LoVo (cell line): Measurements from ENCODE around the gene POLR1H.

Experiments
- DNase-seq: peaks from one replicate; pipeline ENCODE4 v3.0.0-alpha.2; 2016; ENCODE audit warnings: low spot score

Gene POLR1H

DNA sequence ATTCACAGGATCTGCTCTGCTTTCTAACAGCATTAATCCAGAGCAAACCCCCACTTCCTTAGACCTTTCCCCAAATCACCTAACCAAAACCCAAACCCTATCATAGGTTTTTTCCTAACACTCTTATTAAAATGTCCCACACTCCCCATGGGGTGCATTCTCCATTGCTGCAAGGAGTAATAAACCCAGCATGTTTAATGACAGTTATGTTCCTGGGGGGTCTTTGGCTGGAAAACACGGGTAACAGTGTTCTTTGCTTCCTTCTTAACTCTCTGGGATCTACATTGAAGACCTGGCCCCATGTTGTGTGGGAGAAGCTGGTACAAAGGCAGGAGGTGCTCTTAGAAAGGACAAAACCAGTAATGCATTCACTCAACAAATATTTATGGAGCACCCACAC lies 35.8 kb downstream of the POLR1H start:
- DNase-seq = no peak

DNA sequence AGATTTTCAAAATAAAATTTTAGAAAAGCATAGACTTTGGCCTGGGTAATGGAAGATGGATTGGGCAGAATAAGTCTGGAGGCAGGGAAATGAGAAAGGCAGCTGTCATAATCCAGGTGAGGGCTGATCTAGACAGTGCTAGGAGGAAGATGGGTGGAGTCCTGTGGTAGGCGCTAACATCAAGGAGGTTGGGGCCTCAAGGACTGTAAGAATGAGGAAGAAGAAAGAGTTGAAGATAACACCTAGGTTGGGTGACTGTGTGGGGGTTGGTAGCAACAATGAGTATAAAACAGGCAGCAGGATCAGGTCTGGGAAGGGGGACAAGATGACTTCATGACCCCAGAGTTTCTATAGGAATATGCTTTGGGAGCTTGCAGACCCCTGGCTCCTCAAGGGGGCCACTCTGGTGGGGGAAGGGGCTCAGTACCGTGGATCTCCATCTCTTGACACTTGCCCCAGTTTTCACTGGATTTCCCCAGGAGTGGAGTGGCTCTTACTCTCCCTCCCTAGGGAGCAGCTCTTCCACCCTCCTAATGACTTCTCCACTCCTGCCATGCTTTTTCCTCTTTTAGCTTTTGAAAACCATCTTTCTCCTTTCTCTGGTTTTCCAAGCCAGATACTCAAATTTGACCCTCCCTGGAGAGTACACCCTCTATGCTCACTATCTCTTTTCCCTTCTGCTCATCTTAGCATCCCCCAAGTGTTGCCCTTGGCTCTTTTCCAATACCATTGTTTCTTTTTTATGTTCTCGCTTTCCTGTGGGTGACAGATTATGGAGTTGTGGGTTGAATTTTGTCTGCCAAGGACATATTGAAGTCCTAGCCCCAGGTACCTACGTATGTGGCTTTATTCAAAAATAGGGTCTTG lies 37.1 kb downstream of the POLR1H start:
- peak; percentile 68 for DNase-seq

DNA sequence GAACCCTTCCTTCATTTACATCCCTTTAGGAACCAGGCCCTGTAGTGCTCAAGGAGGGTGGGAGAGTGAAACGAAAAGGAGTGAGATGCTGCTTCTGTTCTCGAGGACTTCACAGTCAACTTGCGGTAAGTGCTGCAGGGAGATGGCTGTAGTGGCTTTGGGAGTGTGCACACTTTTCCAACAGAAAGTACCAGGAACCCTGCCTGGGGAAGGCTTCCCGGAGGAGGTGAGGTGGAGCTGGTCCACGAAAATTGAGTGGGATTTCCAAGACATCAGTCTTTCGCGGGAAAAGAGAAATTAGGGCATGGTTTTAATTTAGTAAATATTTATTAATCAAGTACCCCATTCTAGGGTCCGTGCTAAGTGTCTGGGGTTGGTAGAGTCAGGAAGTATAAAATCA lies 39.1 kb downstream of the POLR1H start:
- no peak for DNase-seq

DNA sequence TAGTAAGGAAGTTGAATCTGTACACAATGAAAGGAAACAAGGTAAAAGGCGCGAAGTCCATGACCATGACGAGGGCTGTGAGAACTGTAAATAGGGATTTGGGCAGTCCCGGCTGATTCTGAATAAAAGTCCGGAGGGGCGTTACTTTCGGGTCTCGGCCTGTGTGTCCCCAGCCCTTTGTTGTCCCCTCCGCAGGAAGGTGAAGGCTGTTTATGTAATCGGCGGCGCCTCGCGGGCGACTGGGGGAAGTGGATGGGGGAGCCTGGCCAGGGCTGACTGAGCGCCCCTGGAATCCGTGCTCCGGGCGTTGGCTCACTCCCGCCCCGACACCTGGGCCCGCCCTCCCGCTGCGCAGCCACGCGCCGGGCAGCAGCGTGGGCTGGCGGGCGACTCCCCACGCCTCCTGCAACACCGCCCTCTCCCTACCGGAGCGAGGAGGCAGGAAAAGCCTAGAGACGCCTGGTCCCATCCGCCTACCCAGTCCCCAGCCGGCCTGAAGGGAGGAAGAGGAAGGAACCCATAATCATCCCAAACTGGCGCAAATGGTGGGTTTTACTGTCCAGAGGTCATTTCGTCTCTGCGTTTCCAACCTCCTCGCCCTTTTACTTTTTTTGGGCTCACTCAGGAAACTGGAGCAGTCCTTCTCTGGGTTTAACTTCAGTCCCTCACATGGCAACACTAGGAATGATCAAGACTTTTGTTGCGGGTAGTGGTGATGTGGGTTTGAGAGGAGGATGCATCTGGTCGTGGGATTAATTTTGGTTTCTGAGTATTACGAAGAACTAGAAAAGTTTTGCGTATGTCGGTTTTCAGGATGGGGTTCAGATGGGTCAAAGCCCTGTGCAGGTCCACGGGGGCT lies 39.7 kb downstream of the POLR1H start:
- peak; percentile 86 for DNase-seq

DNA sequence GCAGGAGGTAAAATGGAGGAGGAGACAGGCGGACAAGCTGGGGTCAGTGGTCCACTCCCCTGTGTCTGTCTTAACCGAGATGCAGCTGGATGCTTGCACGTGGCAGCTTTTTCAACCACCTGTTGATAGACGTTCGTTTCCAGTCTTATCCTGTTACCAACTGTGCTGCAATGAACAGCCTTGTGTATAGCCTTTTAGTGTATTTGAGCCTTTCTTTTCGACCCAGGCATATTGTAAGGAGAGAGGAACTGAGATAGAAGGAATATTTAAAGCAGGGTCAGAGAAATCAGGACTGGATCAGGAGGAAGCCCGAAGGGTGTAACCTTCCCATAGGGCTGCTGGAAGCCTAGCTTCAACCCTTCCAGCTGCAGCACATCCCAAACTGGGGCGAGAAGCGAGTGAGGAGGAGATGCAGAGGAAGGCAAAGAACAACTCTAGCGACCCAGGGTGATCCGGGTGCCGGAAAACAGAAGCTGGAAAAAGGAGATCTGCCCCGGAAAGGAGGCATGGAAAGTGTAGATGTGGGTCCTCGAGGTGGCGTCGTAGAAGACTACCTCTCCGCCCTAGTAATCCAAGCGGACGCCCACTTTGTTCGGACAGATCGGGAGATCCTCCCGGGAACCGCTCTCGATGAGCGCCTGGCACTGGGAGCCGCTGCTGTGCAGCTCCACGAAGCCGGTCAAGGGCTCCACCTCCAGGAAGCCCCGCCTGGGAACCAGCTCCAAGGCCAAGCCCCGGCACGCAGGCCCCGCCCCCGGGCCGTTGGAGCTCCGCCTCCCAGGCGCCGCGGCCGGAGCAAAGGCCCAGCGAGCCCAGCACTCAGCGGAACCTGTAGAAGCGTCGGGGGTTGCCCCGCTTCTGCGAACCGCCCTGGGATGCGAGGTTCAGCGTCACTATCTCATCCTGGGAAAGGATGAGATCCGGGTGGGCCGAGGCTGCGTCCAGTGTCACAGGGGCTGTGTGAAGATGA lies 40.7 kb downstream of the POLR1H start:
- DNase-seq = peak; percentile 89

DNA sequence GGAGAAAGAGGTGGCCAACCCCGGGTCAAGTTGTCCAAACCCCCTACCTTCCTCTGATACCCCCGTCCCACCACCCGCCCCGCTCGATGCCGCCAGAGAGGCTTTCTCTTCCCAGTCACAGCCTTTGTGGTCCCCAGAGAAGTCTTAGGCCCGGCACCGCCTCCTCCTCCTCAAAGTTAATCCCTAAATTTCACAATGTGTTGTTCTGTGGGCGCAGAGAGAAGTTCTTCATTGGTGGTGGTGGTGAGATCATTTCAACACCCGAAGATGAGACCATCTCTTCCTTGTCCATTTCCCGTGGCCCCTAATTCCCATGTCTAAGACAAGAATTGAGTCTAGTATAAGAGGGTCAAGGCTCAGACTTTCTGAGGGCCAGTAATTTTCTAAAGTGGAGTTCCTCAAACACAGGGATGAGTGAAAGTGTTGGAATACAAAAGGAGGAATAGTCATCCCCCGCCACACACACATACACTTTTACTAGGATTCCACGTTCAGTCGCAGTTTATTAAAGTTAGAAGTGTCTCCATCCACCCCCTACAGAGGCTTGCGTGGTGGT lies 41.4 kb downstream of the POLR1H start:
- peak; percentile 18 for DNase-seq

DNA sequence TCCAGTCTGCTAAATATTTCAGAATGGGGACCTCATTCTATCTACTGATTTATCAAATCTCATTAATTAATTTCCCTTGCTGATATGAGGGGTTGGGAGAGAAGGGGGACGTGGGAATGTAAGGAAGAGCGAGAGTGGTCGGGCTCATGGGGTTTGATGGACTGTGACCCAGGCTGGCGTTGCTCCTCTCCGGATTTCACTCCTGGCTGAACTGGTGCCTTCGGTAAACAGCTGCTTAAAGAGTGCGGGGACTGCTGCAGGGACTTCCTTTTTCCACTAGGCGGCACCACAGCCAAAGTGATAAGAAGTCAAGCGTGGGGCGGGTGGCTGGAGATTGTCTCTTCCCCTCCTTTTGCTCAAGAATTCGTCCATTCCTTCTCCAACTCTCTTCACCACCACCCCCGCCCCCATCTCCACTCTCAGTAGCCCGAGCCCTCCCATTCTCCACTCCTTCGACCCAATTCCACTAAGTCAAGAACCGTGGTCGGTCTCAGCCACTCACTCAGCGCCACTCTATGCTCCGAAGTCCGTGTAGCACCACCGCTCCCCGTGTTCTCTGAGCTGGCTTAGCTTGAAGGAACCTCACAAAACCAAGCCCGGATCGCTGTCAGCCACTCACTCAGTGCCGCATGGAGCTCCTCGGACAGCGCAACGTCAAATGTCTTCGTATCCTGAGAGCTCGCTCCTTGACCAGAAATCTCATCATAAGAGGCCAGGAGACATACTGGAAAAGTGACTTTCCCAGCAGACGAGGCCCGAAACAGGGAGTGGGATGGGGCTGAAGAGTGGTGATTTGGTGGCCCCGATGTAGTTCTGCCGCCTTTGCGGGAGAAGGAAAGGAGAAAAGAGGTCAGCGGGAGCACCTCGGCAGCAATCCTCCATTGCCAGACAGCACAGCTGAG lies 42.2 kb downstream of the POLR1H start:
- peak; percentile 88 for DNase-seq

DNA sequence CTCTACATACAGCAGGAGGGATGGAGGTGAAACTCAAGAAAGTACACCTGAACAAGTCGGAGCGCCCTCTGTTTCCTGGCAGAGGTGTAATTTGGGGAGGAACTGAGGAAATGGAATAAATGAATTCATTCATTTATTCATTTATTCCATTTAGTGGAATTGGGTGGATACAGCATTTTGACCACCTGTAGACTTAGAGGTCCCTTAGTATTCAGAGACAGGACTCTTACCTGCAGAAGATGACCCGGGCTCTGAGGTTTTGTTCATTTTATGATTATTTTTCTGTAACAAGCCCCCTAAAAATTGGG lies 42.8 kb downstream of the POLR1H start:
- DNase-seq = no peak

DNA sequence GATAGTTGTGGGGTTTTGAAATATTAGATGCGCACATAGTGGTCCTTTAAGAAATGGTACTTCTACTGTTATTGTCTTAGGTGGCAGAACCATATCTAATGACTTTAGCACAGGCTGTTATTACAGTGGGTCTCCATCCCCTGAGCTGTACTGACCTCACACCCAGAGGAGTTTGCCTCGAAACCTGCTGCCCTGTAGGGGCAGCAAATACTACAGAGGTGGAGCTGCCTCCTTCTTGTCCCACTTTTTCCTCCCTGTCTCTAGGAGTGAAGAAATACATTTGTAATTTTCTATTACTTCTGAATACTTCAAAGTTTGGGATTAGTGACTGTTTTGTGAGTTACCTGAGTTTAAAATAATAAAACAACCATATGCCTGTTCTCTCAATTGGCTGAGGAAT lies 43.6 kb downstream of the POLR1H start:
- DNase-seq = no peak

DNA sequence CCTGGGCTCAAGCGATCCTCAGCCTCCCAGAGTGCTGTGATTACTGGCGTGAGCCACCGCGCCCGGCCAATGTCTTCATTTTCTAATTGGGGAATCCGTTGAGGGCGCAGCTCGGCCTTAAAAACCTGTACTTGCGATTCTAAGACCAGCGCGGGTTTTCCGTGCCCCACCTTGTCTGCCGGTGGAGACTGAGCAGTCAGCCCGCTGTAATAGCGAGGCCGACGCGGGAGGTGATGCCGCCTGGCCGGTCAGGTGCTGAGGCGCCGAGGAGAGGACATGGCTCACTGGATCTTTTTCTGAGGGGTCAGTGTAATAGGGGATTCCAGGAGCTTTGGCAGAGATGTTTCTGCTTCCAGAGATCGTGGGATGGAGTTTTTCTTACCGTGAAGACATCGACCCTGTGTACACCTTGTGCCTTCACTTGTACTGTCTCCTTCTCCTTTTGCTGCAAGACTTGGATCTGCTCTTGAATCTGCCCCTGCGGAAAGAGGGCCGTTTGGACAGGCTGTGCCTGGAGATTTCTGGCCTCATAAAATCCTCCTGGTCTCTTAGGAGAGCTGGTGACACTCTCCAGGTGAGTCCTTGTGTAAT lies 50.3 kb downstream of the POLR1H start:
- DNase-seq = no peak

DNA sequence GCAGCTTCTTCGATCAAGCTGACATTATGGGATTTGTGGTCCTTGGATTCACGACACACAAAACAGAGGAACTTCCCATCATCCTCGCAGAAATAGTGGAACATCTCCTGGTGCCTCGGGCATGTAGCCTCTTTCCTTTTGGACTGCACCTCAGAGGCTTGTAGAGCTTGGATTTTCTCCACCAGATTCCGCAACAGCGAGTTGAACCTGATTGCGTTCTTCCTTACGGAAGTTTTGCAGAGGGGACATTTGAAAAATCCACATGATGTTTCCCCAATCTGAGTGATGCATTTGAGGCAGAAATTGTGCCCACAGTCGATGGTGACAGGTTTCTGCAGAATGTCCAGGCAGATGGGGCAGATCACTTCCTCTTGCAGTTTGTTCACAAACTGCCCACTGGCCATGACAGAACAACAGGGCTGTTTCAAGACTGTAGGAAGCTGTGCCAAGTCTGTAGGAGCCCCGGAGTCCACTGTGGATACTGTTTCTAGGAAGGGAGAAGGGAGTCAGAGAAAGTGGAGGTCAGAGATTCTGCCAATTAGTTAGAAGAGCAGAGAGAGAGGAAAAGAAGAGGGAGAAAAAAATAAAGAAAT lies 51.4 kb downstream of the POLR1H start:
- no peak for DNase-seq

DNA sequence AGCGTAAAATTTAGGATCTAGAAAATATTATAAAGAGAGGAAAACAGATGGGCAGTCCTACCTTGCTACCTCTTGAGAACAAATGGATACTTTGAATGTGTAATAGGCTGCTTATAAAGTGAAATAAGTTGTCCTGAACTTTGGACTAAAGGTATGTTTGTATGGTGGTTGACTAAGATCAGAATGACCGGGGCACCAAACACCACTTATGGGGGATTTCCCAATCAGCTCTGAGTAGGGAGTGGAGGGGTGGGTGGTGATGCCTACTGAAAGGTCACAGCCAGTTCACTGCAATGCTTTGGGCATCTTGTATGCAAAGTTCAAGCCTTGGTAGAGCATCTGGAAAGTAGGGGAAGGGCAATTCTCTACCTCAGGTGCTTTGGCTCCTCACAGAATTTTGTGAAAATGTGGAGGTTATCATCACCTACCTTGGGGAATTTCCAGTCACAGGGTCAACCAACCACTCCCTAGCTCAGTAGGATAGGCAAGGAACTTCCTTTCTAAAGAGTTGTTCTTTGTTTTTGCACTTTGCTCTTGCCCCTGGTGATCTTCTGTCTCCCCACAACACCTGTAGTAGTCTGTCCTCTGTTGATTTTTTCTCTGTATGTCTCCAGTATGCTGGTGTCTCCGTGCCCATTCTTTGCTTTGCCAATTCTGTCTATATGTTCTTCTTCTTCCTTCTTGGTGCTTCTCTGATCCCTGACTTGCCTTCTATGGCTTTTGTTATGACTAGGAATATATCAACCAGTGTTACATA lies 52.1 kb downstream of the POLR1H start, which contains the start of gene TRIM31:
TSS of gene TRIM31 (minus strand) at position 88 of the 757 bp plus-strand sequence. CDS start 285 bp downstream, outside the sequence.
- DNase-seq = peak; percentile 76

DNA sequence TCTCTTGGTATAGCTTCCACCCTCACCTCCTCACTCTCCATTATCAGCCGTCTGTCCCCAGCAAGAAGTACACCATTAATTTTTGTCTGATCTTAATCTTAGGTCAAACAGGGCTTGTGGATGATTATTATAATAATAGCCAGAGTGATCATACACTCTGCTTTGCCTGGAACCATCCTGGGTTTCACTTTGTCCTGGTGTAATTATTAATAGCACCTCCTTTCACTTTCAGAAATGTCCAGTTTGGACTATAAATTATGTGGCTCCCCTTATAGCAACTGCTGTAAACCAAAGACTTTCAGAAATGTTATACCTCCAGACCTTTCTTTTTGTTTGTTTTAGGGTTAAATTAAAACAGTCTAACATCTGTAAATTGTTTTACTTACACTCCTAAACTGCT lies 52.8 kb downstream of the POLR1H start:
- no peak for DNase-seq
